Left colon (tissue), 2 donors: ENCODE data around the gene SAYSD1. TPM values are rescaled to one million over a fixed set of nuclear protein-coding genes. Genes with fewer than 3 reads are reported as not detected.

ENCODE experiments used
- ATAC-seq: fragments of 200-7000 bp; cut with Tn5 transposase; one replicate; pipeline ENCODE4 v1.9.1; 2020; ENCODE audit warnings: mild to moderate bottlenecking, moderate library complexity
- DNase-seq, 2 donors: peaks; one replicate each; pipeline ENCODE4 v3.0.0-alpha.2; 2020
- intact Hi-C, 2 donors: fragments of 100-400 bp; cut with DNase I in 1 of 2; cut with micrococcal nuclease in 1 of 2; formaldehyde crosslinking; loops; one replicate each; pipeline versions ENCODE4 v1.11.2 to v1.14.0; 2022; cut with DNase I, micrococcal nuclease
- total RNA-seq, 2 donors: library from RNA; stranded (reverse); fragmentation: NEBNext Ultra II Directional; extraction: Animal tissue kit (Norgen Biotek cat#: 25700); gene quantifications; one replicate each; pipeline ENCODE4 v1.2.1, GENCODE V29; 2021
- donor health status: DM: no; HTN: no; CAD: no.
- donor health status: DM: yes; HTN: yes; CAD: no.

SAYSD1 gene
- total RNA-seq, 2 donors from 2014 or later = 15.4 to 17.0 TPM

GRCh38 chr6:39114388-39114703 is 640 bp downstream of the SAYSD1 start:
- intact Hi-C loops = no loop called here
- ATAC-seq (peak; percentile 20), DNase-seq (no peak)

DNA sequence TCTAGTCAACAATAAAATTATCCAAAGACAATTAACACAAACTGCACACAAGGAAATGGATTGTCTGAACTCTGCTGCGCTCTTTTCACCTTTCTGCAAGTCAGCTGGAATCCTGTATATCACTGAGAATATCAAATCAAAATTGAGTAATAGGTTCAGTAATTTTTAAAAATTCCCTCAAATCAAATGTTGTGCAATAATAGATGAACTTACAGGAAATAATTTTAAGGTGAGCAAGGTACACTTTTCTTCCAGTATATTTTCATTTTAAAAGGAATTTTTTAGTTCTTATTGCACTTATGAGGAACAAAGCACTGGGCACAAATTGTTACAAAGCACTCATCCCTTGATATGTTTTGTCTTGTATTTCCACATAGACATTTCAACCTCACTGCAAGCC is 1.2 kb downstream of the SAYSD1 start:
- intact Hi-C loops = no loop called here
- no peak for DNase-seq

DNA sequence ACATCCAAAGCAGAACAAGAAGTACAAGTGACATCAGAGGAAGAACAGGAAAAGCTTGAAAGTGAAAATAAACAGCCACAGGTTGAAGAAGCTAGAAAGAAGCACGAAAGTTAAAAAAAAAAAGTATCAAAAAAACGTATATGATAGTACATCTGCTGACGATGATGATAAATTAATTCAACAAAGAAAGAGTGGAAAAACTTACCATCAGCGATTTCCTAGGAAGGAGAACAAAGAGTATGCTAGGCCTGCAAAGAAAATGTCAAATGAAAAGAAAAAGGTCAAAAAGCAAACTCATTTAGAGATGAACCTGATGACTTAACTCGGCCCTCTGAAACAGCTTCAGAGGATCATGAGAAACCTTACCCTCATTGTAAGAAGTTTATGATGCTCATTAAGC is 3.7 kb downstream of the SAYSD1 start:
- no peak for DNase-seq
- intact Hi-C loops = no loop called here
- no peak for ATAC-seq

More for the DNA sequence above, 1.2 kb downstream of the SAYSD1 start:
- no peak for ATAC-seq

- intact Hi-C loops = no loop called here
- DNase-seq (no peak), ATAC-seq (peak; percentile 80)
Measured at GRCh38 chr6:39108041-39108839, 6.7 kb downstream of the SAYSD1 start.

DNA sequence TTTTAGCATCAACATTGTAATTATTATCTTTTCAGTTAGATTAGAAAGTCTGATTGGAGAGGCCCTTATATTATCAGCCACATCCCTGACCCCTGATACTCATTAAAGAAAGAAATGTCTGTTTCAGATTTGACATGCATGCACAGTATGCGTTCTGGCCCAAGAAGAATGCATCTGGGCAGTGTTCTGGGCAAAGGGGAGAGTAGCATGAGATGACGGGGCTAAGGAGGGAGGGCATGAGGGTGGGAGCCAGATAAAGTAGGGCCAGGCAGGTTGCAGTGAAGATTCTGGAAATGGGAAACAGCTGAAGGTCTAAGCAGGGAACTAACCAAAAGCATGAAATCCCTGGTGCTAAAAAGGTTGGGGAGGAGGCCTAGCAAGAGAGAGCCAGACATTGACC is 7.3 kb downstream of the SAYSD1 start:
- intact Hi-C loops = no loop called here
- ATAC-seq (no peak), DNase-seq (no peak)

- intact Hi-C loops = no loop called here
- no peak for ATAC-seq
- no peak for DNase-seq
Measured at GRCh38 chr6:39107034-39107433, 8.0 kb downstream of the SAYSD1 start.

- ATAC-seq (no peak), DNase-seq (no peak)
- intact Hi-C loops = no loop called here
Measured at GRCh38 chr6:39104528-39104927, 10.5 kb downstream of the SAYSD1 start.

DNA sequence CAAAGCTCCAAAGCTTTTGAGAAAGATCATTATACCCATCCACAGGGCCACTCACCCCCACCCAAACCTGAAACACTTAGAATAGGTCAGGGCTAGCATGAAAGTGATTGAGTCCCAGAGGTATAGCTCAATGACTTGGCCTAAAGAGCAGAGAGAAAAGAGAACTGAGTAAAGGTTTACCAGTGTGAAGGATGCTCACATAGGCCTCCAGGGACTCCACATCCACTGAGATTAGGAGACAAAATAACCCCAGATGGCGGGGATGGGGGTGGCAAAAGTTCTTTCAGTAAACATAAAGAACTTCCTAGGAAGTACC is 12.2 kb downstream of the SAYSD1 start:
- ATAC-seq = no peak
- intact Hi-C loops = no loop called here

GRCh38 chr6:39102071-39102820 is 12.7 kb downstream of the SAYSD1 start:
- ATAC-seq = no peak
- DNase-seq = peak in 1 of 2 donors; percentile 19
- intact Hi-C loops = no loop called here

More for the DNA sequence above, 12.2 kb downstream of the SAYSD1 start:
- DNase-seq = no peak

DNA sequence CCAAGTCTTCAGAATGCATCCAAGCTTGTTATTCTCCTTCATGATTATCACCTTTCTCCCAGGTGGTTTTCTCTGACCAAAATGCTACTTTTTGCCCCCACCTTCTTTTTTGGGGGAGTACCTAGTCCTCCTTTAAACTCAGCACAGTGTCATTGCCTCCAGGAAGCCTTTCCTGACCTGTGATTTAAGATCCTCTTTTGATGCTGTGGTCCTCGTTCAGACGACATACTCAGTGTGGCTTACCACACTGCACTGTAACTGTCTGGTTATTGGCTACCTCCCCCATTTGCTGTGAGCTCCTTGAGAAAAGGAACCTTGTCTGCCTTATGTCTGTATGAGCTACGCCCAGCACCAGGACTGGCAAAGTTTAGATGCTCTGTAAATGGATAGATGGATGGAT is 14.6 kb downstream of the SAYSD1 start:
- ATAC-seq (no peak), DNase-seq (no peak)
- intact Hi-C loops = no loop called here

- intact Hi-C loops = no loop called here
- ATAC-seq (no peak), DNase-seq (no peak)
Measured at GRCh38 chr6:39095578-39095977, 19.4 kb downstream of the SAYSD1 start.

DNA sequence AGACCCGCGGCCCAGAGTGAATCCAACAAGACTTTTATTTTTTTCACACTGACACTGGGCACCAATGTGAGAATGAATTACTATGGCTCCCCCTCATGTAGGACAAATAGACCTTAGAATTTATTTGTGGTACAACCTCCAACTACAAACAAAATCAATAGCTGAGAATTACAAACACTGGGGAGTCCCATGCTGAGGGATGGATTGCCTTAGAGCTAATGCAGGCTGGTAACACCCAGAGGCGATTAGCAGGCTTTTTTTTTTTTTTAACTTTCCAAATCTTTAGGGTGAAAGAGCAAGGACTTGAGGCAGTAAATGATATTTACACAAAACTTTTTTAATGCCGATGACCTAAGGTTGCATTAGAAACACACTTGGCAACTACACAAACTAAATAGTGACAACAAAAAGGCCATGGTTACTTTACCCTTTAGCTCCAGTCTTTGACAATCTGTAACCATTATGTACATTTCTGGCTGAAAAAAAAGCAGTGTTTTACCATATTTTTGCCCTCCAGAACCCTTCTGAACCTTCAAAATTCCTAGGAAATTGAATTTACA is 21.8 kb downstream of the SAYSD1 start:
- DNase-seq (no peak), ATAC-seq (no peak)
- intact Hi-C loops = no loop called here

GRCh38 chr6:39092124-39092523 is 22.9 kb downstream of the SAYSD1 start:
- intact Hi-C loops = no loop called here
- ATAC-seq = no peak
- no peak for DNase-seq

GRCh38 chr6:39091220-39091619 is 23.8 kb downstream of the SAYSD1 start:
- intact Hi-C loops = no loop called here
- no peak for DNase-seq
- ATAC-seq = no peak

DNA sequence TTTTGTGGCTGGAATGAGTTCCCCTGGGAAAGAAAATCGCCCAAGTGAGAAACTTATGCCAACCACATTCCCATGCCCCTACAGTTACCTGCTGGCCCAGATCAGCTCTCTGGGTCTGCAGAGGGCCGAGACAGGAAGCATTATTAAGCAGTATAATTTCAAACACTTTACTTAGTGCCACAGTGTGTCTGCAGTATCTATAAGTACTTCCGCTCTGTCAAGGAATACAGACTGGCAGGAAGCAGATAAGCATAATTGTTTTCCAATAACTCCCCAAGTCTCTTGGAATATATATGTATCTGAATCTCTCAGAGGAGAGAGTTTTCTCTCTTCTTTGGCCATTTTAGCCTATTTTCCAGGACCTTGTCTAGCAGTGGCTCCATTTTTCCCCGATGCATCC is 24.9 kb downstream of the SAYSD1 start:
- DNase-seq (no peak), ATAC-seq (no peak)
- intact Hi-C loops = no loop called here

- peak in 1 of 2 donors; percentile 21 for DNase-seq
- intact Hi-C loops = no loop called here
Measured at GRCh38 chr6:39088331-39088730, 26.7 kb downstream of the SAYSD1 start.

GRCh38 chr6:39087197-39087596 is 27.8 kb downstream of the SAYSD1 start:
- no peak for DNase-seq
- intact Hi-C loops = no loop called here
- ATAC-seq = no peak

More at GRCh38 chr6:39088331-39088730, 26.7 kb downstream of the SAYSD1 start:
- peak; percentile 55 for ATAC-seq

DNA sequence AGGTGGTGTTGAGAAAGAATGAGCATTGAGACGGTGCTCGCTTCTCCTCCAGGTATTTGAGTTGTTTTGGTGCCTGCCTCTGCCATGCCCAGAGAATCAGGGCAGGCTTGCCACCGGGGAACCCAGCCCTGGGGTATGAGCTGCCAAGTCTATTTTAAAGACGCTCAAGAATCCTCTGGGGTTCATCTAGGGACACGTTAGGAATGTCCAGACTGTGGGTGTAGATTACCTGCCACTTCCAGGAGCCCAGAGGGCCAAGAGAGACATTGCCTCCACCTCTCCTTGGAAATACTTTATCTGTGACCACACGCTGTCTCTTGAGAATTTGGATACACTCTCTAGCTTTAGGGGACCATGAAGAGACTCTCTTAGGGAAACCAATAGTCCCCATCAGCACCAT is 28.3 kb downstream of the SAYSD1 start:
- DNase-seq (no peak), ATAC-seq (no peak)
- intact Hi-C loops = no loop called here

- intact Hi-C loops = no loop called here
- no peak for ATAC-seq
- DNase-seq = no peak
Measured at GRCh38 chr6:39086294-39086693, 28.7 kb downstream of the SAYSD1 start.

DNA sequence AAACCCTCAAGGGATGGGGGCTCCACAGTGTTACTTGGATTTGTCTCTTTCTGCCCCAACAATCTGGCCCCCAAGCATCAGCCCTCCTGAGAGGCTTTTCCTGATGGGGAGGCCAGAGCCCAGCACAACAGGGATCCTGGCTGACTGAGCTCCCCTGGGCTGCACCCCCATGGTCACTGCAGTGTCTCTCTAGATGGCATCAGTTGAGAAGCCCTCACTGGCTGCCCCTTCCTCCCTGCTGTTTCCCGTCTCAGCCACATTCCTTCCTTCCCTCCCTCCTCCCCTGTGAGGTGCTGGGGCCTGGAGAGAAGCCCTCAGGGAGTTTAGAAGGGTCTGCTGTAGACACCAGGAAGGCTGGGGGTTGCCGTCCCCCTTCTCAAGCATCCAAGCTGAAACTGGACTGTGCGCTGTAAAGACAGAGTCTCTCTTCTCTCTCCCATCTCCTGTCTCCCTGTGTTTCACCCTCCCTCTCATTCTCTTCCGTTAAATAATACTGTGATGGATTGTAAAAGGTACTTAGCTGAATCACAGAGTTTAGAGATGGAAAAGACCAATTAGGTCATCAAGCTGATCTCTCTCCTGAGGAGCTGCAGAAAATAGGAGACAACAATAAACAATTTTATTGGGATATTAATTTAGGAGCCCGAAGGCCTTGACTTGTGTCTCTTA is 29.7 kb downstream of the SAYSD1 start:
- intact Hi-C loops = no loop called here
- no peak for DNase-seq
- no peak for ATAC-seq
